GM21717 (cell line): Measurements from ENCODE around the gene NR1H3.

Experiments
- ATAC-seq: cut with Tn5 transposase; IDR thresholded peaks from one replicate; pipeline ENCODE4 v1.9.1; 2021; ENCODE audit warnings: mild to moderate bottlenecking, moderate library complexity; ENCODE audit not compliant: unreplicated experiment

NR1H3 gene

DNA sequence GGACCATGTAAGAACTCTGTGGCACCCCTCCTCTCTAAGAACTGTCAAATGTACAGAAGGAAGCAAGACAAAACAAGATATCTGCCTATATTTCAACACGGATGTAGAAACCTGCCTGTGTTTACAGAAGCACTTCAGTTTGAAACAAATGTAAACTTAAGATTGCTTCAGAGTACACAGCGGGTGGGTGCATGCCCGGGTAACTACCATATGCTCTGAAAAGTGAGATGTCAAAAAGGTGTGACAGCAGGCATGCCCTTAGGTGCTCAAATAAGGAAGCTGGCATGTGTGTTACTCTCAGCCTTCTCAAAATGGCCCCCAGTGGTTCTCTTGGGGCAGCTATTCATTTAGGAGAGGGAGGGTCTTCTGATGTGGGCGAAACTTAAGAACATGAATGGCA, 14.3 kb upstream of the NR1H3 start:
- ATAC-seq, result no peak

DNA sequence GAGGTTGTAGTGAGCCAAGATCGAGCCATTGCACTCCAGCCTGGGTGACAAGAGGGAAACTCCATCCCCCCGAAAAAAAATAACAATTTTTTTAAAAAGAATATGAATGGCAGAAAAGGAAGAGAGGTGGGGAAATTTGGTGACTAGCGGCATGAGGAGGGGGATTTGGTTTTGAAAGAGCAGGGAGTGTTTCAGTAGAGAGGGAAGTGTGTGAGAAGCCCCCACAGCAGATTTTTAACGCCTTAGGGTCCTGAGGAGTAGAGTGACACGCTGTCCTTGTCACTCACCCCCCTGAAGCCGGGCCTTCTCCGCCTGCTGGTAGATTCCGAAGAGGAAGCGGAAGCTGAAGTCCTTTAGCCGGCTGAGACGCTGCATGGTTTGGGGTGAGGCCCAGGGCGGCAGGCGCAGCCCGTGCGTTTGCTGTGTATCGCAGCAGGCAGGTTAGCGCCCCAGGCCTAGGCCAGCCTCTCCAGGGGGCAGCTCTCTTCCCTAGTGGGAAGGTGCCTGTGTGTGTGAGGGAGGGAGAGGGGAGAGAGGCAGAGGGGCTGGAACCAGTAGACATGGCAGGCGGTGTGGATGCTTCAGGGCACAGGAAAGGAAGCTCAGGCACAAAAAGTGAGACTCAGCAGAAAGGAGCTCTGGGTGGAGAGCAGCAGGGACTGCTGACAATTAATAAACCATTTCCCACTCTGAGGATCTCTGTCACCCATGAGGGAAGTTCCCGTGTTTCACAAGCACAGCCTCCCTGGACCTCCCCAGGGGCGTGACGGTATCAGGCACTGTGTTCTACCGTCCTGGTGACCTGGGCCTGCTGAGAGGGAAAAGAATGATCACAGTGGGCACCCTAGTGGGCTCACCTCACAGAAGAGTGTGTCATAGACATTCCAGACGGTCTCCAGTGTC, 13.1 kb upstream of the NR1H3 start:
- no peak for ATAC-seq

- ATAC-seq, result no peak
Observed at GRCh38 chr11:47245611-47246357, 12.0 kb upstream of the NR1H3 start.

- no peak for ATAC-seq
Observed at GRCh38 chr11:47247502-47247901, 10.3 kb upstream of the NR1H3 start.

DNA sequence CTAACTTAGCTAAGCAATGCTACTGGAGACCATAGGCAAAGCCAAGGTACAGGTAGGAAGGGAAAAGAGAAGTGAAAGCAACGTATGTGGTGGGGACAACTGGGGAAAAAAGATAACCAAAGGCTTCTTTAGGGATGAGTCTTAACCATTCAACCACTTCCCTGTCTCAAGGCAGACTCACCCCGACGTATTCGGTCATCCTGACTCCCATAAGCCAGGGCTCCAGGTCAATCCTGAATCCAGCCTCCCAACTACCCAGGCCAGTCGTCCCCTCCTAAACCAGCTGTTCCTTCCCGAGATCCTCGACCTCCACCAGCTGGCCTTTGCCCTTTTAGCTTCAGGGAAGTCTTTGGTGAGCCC, 9.5 kb upstream of the NR1H3 start:
- peak; percentile 34 for ATAC-seq

GRCh38 chr11:47248664-47249377, 9.0 kb upstream of the NR1H3 start, which contains the start of gene ACP2:
Gene ACP2 (minus strand): TSS chr11:47248814. CDS start chr11:47248789, 25 bp downstream.
- ATAC-seq, result peak; percentile 80

DNA sequence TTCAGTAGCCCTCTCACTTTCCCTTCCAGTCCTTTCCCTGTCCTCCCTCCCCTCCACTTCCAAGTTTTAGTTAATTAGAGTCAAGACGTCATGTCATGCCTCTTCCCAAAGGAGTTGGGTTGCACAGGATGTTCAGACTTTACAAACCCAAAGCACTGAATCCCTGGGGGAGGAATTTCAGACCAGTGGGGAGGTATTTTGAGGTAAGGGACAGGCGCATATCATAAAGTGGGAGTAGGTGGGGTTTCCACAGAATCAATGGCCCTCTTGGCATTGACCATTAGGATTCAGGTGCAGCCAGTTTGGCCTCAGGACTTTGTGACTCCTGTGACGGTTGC, 8.4 kb upstream of the NR1H3 start:
- ATAC-seq, result no peak

- ATAC-seq, result no peak
Observed at GRCh38 chr11:47251751-47252150, 6.0 kb upstream of the NR1H3 start.

- no peak for ATAC-seq
Observed at GRCh38 chr11:47253660-47254059, 4.1 kb upstream of the NR1H3 start.

DNA sequence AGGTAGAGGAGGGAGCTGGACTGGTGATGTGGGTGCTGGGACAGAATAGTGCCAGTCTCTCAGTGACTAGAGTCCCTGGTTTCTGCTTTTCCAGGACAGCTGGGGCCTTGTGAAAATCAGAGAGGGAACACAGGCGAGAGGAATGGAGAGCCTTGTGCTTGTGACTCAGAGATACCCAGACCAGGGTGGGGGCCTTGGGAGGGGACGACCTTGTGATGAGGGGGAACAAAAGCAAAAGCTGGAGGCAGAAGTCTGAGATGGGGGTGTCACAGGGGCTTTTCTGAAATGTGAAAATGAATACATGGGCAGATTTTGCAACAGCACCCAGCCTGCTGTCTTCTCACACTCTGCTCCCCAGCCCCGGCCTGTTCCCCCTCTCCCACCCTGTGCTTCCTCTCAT, 3.4 kb upstream of the NR1H3 start:
- ATAC-seq, result no peak

GRCh38 chr11:47256374-47256773, 1.4 kb upstream of the NR1H3 start:
- no peak for ATAC-seq

DNA sequence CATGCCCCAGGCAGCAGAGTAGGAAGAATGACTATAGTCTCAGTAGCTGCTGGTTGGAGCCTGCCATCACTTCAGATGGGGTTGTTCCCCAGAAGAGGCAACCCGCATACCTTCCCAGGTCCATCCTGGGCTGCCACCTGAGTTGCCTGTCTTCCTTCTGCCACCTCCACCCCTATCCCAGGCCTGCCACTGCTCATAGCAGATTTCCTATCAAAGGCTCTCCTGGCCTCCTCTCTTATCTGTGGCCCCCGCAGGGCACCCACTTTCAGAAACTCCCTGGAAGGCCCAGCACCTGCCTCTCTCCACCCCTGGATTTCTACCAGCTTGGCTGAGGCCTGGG, 649 bp upstream of the NR1H3 start:
- ATAC-seq, result no peak

GRCh38 chr11:47258317-47258902, 614 bp downstream of the NR1H3 start:
- no peak for ATAC-seq

DNA sequence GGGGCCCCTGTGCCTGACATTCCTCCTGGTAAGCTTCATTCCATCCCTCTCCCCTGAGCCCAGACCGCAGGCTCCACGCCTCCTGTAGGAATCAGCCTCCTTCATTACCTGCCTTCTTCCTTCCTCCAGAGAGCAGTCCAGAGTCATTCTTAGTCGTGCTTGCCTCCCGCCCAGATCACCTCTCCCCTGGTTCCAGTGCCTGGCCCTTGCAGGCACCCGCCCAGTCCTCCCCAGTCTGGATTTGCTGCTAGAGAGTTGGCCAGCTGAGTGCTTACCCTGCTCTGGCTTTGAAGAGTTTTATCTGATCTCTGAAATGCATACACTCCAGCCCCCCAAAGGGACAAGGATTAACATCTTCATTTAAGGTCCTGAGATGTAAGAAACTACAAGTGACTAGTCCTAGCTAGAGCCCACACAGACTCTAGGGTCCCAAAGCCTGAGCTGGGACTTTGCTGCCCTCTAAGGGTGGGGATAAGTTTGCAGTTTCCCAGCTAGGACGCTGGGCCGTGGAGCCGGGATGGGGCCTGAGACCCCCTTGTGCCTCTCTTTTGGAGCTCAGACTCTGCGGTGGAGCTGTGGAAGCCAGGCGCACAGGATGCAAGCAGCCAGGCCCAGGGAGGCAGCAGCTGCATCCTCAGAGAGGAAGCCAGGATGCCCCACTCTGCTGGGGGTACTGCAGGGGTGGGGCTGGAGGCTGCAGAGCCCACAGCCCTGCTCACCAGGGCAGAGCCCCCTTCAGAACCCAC, 1.6 kb downstream of the NR1H3 start:
- ATAC-seq, result no peak

GRCh38 chr11:47260366-47260765, 2.6 kb downstream of the NR1H3 start:
- no peak for ATAC-seq

GRCh38 chr11:47261291-47261800, 3.5 kb downstream of the NR1H3 start:
- ATAC-seq, result no peak

- ATAC-seq, result no peak
Observed at GRCh38 chr11:47264119-47264518, 6.3 kb downstream of the NR1H3 start.

DNA sequence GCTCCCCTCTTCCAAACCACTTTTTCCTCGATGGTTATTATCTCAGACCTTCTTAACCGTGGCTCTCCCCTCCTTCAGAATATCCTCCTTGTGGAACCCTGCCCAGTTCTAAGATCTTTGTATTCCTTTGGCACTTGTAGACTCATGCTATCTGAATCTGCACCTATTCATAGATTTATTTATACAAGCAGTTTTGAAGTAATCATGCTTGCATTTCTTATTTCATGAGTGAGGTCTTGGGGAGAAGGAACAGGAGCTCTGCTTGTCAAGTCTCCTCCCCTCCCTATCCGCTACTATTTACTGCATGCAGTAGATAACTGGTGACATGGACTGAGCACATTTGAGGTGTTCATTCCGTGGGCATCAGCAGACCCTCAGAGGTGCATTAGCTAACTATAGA, 6.7 kb downstream of the NR1H3 start:
- ATAC-seq, result no peak

DNA sequence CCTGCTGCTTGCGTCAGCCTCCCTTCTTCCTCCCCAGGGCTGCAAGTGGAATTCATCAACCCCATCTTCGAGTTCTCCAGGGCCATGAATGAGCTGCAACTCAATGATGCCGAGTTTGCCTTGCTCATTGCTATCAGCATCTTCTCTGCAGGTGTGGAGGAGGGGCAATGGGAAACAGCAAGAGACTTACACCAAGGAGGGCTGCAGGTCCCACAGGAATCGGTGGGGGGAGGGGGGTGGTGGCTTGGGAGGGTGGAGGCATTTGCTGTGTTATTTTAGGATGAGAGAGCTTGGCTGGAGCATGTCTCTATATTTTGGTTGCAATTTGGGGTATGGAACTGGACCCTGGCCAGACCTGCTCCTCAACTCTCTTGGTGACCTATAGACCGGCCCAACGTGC, 10.1 kb downstream of the NR1H3 start:
- ATAC-seq, result no peak

DNA sequence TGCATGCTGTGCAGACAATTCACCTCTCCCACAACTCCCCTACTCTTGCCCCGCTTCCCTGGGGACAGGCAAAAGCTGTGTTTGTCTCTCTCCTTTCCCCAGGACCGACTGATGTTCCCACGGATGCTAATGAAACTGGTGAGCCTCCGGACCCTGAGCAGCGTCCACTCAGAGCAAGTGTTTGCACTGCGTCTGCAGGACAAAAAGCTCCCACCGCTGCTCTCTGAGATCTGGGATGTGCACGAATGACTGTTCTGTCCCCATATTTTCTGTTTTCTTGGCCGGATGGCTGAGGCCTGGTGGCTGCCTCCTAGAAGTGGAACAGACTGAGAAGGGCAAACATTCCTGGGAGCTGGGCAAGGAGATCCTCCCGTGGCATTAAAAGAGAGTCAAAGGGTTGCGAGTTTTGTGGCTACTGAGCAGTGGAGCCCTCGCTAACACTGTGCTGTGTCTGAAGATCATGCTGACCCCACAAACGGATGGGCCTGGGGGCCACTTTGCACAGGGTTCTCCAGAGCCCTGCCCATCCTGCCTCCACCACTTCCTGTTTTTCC, 10.7 kb downstream of the NR1H3 start:
- ATAC-seq, result no peak
